Lower leg skin (tissue), 3 donors: ENCODE results near the gene ENDOU.

Experiments used
- POLR2A ChIP-seq, 2 donors: fragments of 450-650 bp; IDR thresholded peaks; one replicate each; pipeline ENCODE4 v1.6.1; 2016 to 2017; ENCODE audit warnings: antibody characterized with exemption in 2 of 2, mild to moderate bottlenecking in 1 of 2, moderate library complexity in 1 of 2
- TF ChIP-seq, protein P1 (sequence below), 3 donors: fragments of 450-650 bp; IDR thresholded peaks; one replicate each; pipeline ENCODE4 v1.5.1; 2016; ENCODE audit warnings: antibody characterized with exemption in 3 of 3, mild to moderate bottlenecking in 3 of 3, moderate library complexity in 2 of 3

GRCh38 chr12:47768323-47768811 is 43.1 kb upstream of the ENDOU start:
- TF ChIP-seq POLR2A (IDR thresholded peaks at IDR 0.05): no peak
- TF ChIP-seq, protein P1, sequence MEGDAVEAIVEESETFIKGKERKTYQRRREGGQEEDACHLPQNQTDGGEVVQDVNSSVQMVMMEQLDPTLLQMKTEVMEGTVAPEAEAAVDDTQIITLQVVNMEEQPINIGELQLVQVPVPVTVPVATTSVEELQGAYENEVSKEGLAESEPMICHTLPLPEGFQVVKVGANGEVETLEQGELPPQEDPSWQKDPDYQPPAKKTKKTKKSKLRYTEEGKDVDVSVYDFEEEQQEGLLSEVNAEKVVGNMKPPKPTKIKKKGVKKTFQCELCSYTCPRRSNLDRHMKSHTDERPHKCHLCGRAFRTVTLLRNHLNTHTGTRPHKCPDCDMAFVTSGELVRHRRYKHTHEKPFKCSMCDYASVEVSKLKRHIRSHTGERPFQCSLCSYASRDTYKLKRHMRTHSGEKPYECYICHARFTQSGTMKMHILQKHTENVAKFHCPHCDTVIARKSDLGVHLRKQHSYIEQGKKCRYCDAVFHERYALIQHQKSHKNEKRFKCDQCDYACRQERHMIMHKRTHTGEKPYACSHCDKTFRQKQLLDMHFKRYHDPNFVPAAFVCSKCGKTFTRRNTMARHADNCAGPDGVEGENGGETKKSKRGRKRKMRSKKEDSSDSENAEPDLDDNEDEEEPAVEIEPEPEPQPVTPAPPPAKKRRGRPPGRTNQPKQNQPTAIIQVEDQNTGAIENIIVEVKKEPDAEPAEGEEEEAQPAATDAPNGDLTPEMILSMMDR (IDR thresholded peaks at IDR 0.05): no peak
